SW480 (cell line): ENCODE measurements around the gene FGFBP3.
"Not testable (repeated sequence)": the region's sequence is repeated elsewhere in the genome, so short reads cannot be mapped to it uniquely, and the experiment has no call there.

Experiments
- DNase-seq: peaks from one replicate; pipeline ENCODE4 v3.0.0-alpha.2; 2016; ENCODE audit warnings: low spot score

The FGFBP3 gene

GRCh38 chr10:91901784-91902677, 7.3 kb downstream of the FGFBP3 start:
- peak; percentile 81 for DNase-seq

GRCh38 chr10:91897421-91897820, 11.9 kb downstream of the FGFBP3 start:
- DNase-seq: no peak

- no peak for DNase-seq
These were observed 13.0 kb downstream of the FGFBP3 start for GRCh38 chr10:91896212-91896756.

- not testable (repeated sequence) for DNase-seq
These were observed 15.0 kb downstream of the FGFBP3 start for GRCh38 chr10:91894261-91894685.

- no peak for DNase-seq
These were observed 16.2 kb downstream of the FGFBP3 start for GRCh38 chr10:91893051-91893450.

GRCh38 chr10:91891125-91892001, 17.9 kb downstream of the FGFBP3 start:
- no peak for DNase-seq

- peak; percentile 43 for DNase-seq
These were observed 21.8 kb downstream of the FGFBP3 start for GRCh38 chr10:91887272-91888076.

- DNase-seq: no peak
These were observed 22.4 kb downstream of the FGFBP3 start for GRCh38 chr10:91886954-91887271.

- no peak for DNase-seq
These were observed 23.8 kb downstream of the FGFBP3 start for GRCh38 chr10:91885362-91886079.

- DNase-seq: no peak
These were observed 24.8 kb downstream of the FGFBP3 start for GRCh38 chr10:91884536-91884935.

- no peak for DNase-seq
These were observed 25.5 kb downstream of the FGFBP3 start for GRCh38 chr10:91883549-91884444.

- DNase-seq: no peak
These were observed 29.0 kb downstream of the FGFBP3 start for GRCh38 chr10:91880310-91880709.

GRCh38 chr10:91879515-91880170, 29.6 kb downstream of the FGFBP3 start:
- no peak for DNase-seq

- no peak for DNase-seq
These were observed 33.5 kb downstream of the FGFBP3 start for GRCh38 chr10:91875779-91876178.

- no peak for DNase-seq
These were observed 34.1 kb downstream of the FGFBP3 start for GRCh38 chr10:91875156-91875555.

- no peak for DNase-seq
These were observed 43.7 kb downstream of the FGFBP3 start for GRCh38 chr10:91865562-91866081.

GRCh38 chr10:91864744-91865143, 44.5 kb downstream of the FGFBP3 start:
- no peak for DNase-seq

GRCh38 chr10:91864099-91864498, 45.2 kb downstream of the FGFBP3 start:
- no peak for DNase-seq

- DNase-seq: no peak
These were observed 48.4 kb downstream of the FGFBP3 start for GRCh38 chr10:91860885-91861284.
